ENCODE data around the gene SLC25A42.

DNA sequence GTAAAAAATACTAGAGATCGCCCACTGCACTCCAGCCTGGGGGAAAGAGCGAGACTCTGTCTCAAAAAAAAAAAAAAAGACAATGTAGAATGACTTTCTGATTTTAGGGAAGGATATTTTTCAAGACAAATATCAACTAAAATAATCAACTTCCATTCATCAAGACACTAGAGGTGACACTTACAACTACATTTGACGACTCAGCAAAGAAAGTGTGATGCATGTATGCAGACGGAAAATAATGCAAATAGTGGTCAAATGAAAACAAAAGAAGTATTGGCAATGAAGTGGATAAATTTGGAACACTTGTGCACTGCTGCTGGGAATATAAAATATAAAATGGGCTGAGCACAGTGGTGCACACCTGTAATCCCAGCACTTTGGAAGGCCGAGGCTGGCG, 62.3 kb downstream of the SLC25A42 start:
- TF ChIP-seq YY1 (IDR thresholded peaks at IDR 0.05; ENCODE audit: insufficient read depth, insufficient read length) (no peak), SUZ12 (IDR thresholded peaks at IDR 0.05; ENCODE audit: extremely low read depth, insufficient read depth, insufficient read length) (no peak), ZNF274 (IDR thresholded peaks at IDR 0.05; ENCODE audit: low read depth, low read length) (no peak)

Data from NT2/D1 (cell line).